Psoas muscle (tissue), 8 donors: ENCODE data around the gene KHDRBS2. TPM values are rescaled to one million over a fixed set of nuclear protein-coding genes. Genes with fewer than 3 reads are reported as not detected.

ENCODE experiments used
- ATAC-seq, 4 donors: fragments of 200-7000 bp; cut with Tn5 transposase; one replicate each; pipeline ENCODE4 v1.9.1; 2020; ENCODE audit warnings: moderate library complexity in 3 of 4, mild to moderate bottlenecking in 2 of 4
- DNase-seq, 2 donors: peaks; one replicate each; pipeline ENCODE4 v3.0.0-alpha.2; 2020
- H3K27ac ChIP-seq: fragments of 200-600 bp; one replicate; pipeline ENCODE4 v1.8.0; 2022
- H3K27me3 ChIP-seq, 3 donors: fragments of 200-600 bp in 1 of 3; one replicate each; pipeline versions ENCODE4 v1.6.1 to v1.8.0; 2013 to 2022; ENCODE audit warnings: low read length in 2 of 3, mild to moderate bottlenecking in 2 of 3, moderate library complexity in 1 of 3; ENCODE audit not compliant: insufficient read depth in 3 of 3
- H3K36me3 ChIP-seq, 2 donors: fragments of 200-600 bp in 1 of 2; one replicate each; pipeline versions ENCODE4 v1.6.1 to v1.8.0; 2013 to 2022; ENCODE audit warnings: low read depth in 1 of 2, mild to moderate bottlenecking in 1 of 2, moderate library complexity in 1 of 2; ENCODE audit not compliant: insufficient read depth in 1 of 2
- H3K4me1 ChIP-seq: fragments of 200-600 bp; one replicate; pipeline ENCODE4 v1.8.0; 2022
- H3K4me3 ChIP-seq: fragments of 200-600 bp; one replicate; pipeline ENCODE4 v1.8.0; 2022; ENCODE audit warnings: mild to moderate bottlenecking
- H3K9me3 ChIP-seq: fragments of 200-600 bp; one replicate; pipeline ENCODE4 v1.8.0; 2022
- CTCF ChIP-seq: fragments of 200-600 bp; IDR thresholded peaks from one replicate; pipeline ENCODE4 v1.8.0; 2022; ENCODE audit warnings: antibody characterized with exemption
- WGBS, 3 donors: extraction: QIAGEN DNeasy Blood & Tissue Kit; methylation state at CpG; one replicate each; pipeline versions ENCODE4 v1.1.6 to v1.1.7; 2013; 5-methylcytosine and 5-hydroxymethylcytosine counted together
- intact Hi-C, 2 donors: fragments of 100-400 bp; cut with DNase I; formaldehyde crosslinking; loops; one replicate each; pipeline versions ENCODE4 v1.11.0 to v1.14.2; 2022
- polyA plus RNA-seq, 3 donors: library from polyadenylated mRNA; stranded (reverse); fragments of 200-250 nt; gene quantifications; one replicate each; pipeline ENCODE4 v1.2.3, GENCODE V29; 2013
- total RNA-seq, 4 donors: library from RNA; stranded (reverse); fragmentation: NEBNext Ultra II Directional in 2 of 4; extraction: Animal tissue kit (Norgen Biotek cat#: 25700) in 2 of 4; gene quantifications; one replicate each; pipeline versions ENCODE4 v1.2.1 to v1.2.4, GENCODE V29; 2021 to 2023
- donor health status: healthy with polysubstance abuse.
- donor health status: DM: no; HTN: no; CAD: no; lungs with moderate emphysema.
- donor health status: Bipolar disorder and iron deficiency.
- donor health status: healthy.
- donor health status: DM: yes; HTN: yes; CAD: no.
- donor health status: DM: no; HTN: no; CAD: no.
- donor health status: DM: no; HTN: no; CAD: no.
- donor health status: DM: yes; HTN: yes; CAD: no.

Gene KHDRBS2
- total and polyA plus RNA-seq, 7 donors = 0.04 to 0.15 (median 0.06) TPM; not detected in 3

DNA sequence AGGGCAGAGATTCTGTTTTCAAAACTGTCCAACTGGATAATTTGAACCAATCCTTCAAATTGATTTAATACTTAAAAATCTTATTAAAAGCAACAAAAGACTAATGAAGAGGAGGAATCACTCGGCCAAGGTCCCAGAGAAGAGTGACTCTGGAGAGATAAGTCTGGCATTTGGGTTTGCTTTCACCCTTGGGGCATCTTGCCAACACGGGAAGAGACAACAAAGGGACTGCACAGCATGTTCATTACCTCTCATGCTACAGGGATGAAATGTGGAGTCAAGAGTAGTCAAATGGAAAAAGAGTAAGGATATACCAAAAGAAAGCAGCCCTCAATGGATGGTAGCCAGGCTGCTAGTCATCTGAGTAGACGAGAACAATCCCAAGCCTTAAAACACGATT is 68.2 kb downstream of the KHDRBS2 start:
- DNase-seq (no peak), ATAC-seq (no peak)
- Histone ChIP-seq H3K36me3 (no peaks in the 10 kb centered on the region), H3K27me3 (no peaks in the 10 kb centered on the region), H3K4me3 (no peak overlapping the region), H3K27ac (no peak overlapping the region), H3K4me1 (no peaks in the 10 kb centered on the region), H3K9me3 (no peaks in the 10 kb centered on the region)
- TF ChIP-seq CTCF = no peak
- intact Hi-C loops = no loop called here
- WGBS, 3 donors = 73 to 78% (median 75%) methylated on average over 4 of the region's 4 CpGs

- H3K4me3 ChIP-seq = no peak overlapping the region
- H3K36me3 ChIP-seq = no peaks in the 10 kb centered on the region
- H3K9me3 ChIP-seq = no peaks in the 10 kb centered on the region
- TF ChIP-seq CTCF = no peak
- ATAC-seq = no peak
- no peak for DNase-seq
- intact Hi-C loops = no loop called here
- H3K4me1 ChIP-seq = no peaks in the 10 kb centered on the region
- H3K27me3 ChIP-seq = no peaks in the 10 kb centered on the region
- 28 to 33% (median 31%) methylated on average over 1 of the region's 1 CpG for WGBS, 3 donors
- H3K27ac ChIP-seq = no peak overlapping the region
These were observed 83.9 kb downstream of the KHDRBS2 start for GRCh38 chr6:62202078-62202477.

DNA sequence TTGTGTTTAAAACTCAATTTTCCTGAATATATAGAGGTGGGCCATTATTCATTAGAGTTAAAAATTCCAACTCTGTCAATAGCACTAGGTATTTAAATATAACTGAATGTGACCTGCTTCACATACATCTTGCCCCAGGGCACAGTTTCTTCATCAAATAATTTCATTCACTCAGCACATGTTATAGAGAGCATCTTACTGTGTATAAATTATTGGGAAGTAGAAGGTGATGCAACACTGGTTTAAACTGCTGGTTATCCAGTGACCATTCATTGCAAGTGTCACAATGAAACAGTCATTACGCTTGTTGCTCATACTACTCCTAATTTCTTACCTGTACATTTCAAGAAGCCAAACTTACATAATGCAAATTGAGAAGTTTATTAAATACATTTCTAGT is 93.4 kb downstream of the KHDRBS2 start:
- DNase-seq (no peak), ATAC-seq (no peak)
- Histone ChIP-seq H3K4me1 (no peaks in the 10 kb centered on the region), H3K27me3 (no peaks in the 10 kb centered on the region), H3K36me3 (no peaks in the 10 kb centered on the region), H3K4me3 (no peak overlapping the region), H3K27ac (no peak overlapping the region), H3K9me3 (no peaks in the 10 kb centered on the region)
- WGBS, 3 donors = 79 to 85% (median 83%) methylated on average over 1 of the region's 1 CpG
- TF ChIP-seq CTCF = no peak
- intact Hi-C loops = no loop called here

DNA sequence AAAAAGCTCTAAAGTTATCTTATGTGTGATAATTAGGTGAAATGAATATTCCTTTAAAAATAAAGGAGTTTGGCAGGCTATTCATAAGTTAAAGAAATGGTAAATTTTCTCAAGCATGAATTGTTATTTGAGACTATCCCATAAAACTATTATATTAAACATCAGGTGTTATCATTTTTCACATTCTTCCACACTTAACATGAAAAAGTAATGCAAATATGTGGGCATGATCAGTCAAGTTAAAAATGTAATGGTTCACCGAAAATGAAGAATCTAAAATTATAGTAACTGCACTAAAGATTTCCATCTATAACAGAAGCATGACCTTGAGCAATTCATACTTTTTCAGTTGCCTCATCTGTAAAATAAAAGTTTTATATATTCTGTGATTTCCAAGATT is 110.8 kb downstream of the KHDRBS2 start:
- TF ChIP-seq CTCF = no peak
- H3K27ac ChIP-seq = no peak overlapping the region

DNA sequence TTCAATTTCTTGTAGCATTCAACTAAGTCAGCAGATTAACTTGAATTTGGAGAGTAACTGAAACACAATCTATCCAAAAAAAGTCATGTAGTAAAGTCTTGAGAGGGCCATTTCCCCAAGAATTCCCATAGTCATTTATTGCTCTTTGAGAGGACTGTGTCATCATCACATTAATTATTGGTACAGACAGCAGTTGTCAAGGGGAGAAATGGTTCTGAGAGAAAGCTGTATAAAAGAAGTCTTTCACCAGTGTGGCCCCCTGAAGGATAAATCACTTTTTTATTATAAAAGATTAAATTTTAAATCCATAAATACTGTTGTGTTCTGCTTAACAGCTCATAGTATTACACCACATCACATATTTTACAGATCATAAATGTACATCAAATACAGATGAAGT is 111.5 kb downstream of the KHDRBS2 start:
- Histone ChIP-seq H3K9me3 (no peaks in the 10 kb centered on the region), H3K4me3 (no peak overlapping the region), H3K36me3 (no peaks in the 10 kb centered on the region), H3K27ac (no peak overlapping the region), H3K4me1 (no peaks in the 10 kb centered on the region), H3K27me3 (no peaks in the 10 kb centered on the region)
- ATAC-seq = no peak
- DNase-seq = no peak
- TF ChIP-seq CTCF = no peak
- intact Hi-C loops = no loop called here

More for the DNA sequence above, 110.8 kb downstream of the KHDRBS2 start:
- Histone ChIP-seq H3K36me3 (no peaks in the 10 kb centered on the region), H3K9me3 (no peaks in the 10 kb centered on the region), H3K4me1 (no peaks in the 10 kb centered on the region), H3K27me3 (no peaks in the 10 kb centered on the region), H3K4me3 (no peak overlapping the region)
- WGBS, 3 donors = 44 to 54% (median 51%) methylated on average over 1 of the region's 1 CpG
- DNase-seq = no peak
- no peak for ATAC-seq
- intact Hi-C loops = no loop called here
